ENCODE results near the gene C3.
"Not testable (repeated sequence)": the region's sequence is repeated elsewhere in the genome, so short reads cannot be mapped to it uniquely, and the experiment has no call there.

Gene C3

DNA sequence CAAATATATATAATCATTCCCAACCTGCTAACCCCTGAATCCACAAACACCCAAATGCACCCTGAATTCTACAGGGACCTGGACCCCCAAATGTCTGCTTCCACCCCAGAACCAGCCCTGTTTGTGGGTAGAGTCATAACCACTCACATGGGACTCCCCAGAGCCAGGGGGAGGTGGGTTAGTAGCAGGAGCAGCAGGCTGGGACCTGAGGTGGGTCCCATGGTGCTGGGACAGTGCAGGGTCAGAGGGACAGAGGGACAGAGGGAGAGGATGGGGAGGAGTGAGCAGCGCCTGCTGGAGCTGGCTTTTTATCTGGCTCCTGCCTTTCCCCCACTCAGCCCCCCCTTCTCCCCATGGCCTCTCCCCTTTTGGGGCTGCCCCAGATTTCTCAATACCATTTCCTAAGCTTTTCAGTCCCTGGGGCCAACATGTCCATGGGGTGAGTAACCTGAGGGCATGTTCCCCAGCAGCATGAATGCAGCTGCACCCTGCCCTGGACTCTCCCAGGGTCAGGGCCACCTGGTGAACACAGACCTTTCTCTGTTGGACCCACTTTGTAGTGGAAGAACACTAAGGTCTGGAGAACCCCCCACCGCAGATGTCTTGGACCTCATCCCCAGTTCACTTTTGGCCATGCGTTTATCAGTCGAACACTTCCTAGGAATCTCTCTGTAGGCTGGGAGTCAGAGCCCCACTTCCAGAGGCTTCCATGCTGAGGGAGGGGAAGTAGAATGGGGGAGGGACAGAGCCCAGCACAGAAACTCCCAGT, at the start of gene C3:
TSS of gene C3 (minus strand) at position 282 of the 769 bp plus-strand sequence. CDS start at position 221, 61 bp downstream.
- peaks cover 58% of the 10 kb centered on the region for H3K27me3 Mint-ChIP-seq
- no peaks in the 10 kb centered on the region for H3K36me3 Mint-ChIP-seq
- CTCF ChIA-PET = no interaction called here
- H3K27ac Mint-ChIP-seq = no peak within 1 kb of the TSS
- DNase-seq = no peak
- H3K4me3 Mint-ChIP-seq = no peak within 1 kb of the TSS
- peaks cover 6% of the 10 kb centered on the region for H3K9me3 Mint-ChIP-seq
- peaks cover 35% of the 10 kb centered on the region for H3K4me1 Mint-ChIP-seq

DNA sequence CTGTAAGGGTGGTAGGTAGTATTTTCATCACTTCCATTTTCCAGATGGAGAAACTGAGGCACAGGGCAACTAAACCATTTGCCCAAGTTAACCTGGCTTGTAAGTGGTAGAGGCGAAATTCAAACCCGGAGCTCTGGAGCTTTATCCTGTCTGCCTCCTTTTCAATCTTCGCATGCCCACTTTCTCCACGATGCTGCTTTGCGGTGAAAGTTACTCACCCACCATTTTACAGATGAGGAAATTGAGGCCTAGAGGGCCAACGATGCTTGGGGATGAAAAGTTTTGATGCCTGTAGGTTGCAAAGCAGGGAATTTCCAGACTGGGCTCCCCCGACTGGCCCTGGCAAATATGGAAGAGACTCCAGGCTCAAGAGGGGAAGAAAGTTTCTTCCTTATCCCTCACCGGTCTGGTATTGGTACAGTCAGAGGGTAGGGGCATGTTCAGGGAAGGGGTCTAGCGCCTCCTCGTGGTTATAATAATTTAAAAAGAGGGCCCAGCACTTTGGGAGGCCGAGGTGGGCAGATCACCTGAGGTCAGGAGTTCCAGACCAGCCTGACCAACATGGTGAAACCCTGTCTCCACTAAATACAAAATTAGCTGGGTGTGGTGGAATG, 48.7 kb upstream of the C3 start:
- DNase-seq = no peak
- H3K4me3 Mint-ChIP-seq = peak overlapping the region; percentile 21
- H3K27me3 Mint-ChIP-seq = no peaks in the 10 kb centered on the region
- CTCF ChIA-PET = interaction anchor here (1.1 to 2.2 kb wide), 5 partner anchors 12 to 99 kb away, joined by 3 to 13 read pairs (median 5); partner anchors contain the start of gene TNFSF14
- H3K27ac Mint-ChIP-seq = peak overlapping the region; percentile 68
- H3K9me3 Mint-ChIP-seq = no peaks in the 10 kb centered on the region
- H3K36me3 Mint-ChIP-seq = peaks cover 18% of the 10 kb centered on the region
- H3K4me1 Mint-ChIP-seq = peaks cover 65% of the 10 kb centered on the region

DNA sequence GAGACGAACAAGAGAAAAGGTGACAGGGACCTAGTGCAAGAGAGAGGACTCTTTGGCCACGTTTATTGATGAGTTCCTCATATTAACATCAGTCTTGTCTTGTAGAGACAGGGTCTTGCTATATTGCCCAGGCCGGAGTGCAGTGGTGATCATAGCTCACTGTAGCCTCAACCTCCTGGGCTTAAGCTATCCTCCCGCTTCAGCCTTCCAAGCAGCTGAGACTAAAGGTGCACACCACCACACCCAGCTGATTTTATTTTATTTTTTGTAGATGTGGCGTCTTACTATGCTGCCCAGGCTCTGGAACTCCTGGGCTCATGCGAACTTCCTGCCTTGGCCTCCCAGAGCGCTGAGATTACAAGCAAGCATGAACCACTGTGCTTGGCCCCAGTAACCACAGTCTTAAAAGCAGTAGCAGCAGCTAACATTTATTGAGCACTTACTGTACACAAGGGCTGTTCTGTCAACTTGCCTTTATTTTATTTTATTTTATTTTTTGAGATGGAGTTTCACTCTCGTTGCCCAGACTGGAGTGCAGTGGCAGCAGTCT, 47.9 kb upstream of the C3 start:
- no peaks in the 10 kb centered on the region for H3K27me3 Mint-ChIP-seq
- H3K9me3 Mint-ChIP-seq = no peaks in the 10 kb centered on the region
- peak overlapping the region; percentile 86 for H3K4me3 Mint-ChIP-seq
- H3K4me1 Mint-ChIP-seq = peaks cover 60% of the 10 kb centered on the region
- DNase-seq = peak; percentile 37
- CTCF ChIA-PET = interaction anchor here (1.2 to 2.2 kb wide), 4 partner anchors 13 to 99 kb away, joined by 3 to 13 read pairs (median 5); partner anchors contain the start of gene TNFSF14
- H3K36me3 Mint-ChIP-seq = peaks cover 12% of the 10 kb centered on the region
- peak overlapping the region; percentile 90 for H3K27ac Mint-ChIP-seq

DNA sequence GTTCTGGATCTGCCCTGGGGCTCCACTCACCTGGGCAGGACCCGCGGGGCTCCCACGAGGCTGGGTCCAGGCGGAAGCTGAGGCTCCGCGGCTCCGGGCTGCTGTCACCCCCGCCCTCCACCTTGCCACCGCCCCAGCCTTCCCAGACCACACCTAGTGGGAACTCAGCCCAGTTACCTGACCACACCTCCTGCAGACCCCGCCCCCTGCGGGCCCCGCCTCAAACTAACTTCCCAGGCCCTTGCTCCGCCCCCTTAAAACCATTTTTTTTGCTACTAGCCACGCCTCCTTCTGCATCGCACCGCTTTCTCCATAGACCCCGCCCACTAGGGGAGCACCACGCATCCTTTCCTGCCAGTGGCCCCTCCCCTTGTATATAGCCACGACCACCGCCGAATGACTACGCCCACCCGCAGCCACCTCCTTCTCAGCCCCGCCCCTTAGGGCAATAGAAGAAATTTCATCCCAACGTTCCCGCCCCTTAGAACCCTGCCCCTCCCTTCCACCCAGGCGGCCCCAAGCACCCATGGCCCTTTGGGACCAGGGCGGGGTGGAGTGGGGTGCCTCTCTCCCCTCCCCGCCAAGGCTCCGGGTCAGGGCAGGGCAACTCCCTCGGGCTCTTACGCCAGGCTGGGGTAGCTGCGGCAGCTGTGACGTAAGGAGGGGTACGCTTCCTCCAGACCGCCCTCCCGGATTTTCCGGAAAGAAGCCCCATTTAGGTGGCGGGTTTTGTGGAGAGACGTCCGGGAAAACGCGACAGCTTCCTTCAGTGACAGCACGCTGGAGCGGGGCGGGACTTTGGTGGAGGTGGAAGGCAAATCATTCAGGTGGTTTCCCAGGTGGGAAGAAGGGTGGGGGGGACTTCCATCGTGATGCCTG, 47.1 kb upstream of the C3 start, which contains the start of gene SH2D3A:
TSS of gene SH2D3A (minus strand) at position 79 of the 879 bp plus-strand sequence. CDS start 3,687 bp downstream, outside the sequence.
- DNase-seq = peak; percentile 97
- peak within 1 kb of the TSS; percentile 90 for H3K27ac Mint-ChIP-seq
- CTCF ChIA-PET = interaction anchor here (1.5 to 2.2 kb wide), 2 partner anchors 96 to 98 kb away, joined by 5 to 13 read pairs; partner anchors contain the start of gene TNFSF14
- peaks cover 13% of the 10 kb centered on the region for H3K36me3 Mint-ChIP-seq
- H3K4me3 Mint-ChIP-seq = peak within 1 kb of the TSS; percentile 86
- no peaks in the 10 kb centered on the region for H3K27me3 Mint-ChIP-seq
- peaks cover 60% of the 10 kb centered on the region for H3K4me1 Mint-ChIP-seq
- H3K9me3 Mint-ChIP-seq = no peaks in the 10 kb centered on the region

DNA sequence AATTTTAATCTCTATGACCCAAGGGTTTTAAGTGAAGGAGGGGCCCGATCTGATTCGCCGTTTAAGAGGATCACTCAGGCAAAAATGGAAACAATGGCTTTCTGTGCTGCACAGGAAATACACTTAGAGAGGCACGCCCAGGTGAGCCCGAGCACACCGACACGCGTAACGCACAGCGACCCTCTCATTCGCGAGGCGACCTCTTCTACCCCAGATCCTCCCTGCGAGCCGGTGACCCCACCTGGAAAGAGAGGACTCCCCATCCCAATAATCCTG, 46.6 kb upstream of the C3 start:
- Mint-ChIP-seq H3K9me3 (no peaks in the 10 kb centered on the region), H3K27ac (peak overlapping the region; percentile 90), H3K4me3 (peak overlapping the region; percentile 86), H3K4me1 (peaks cover 56% of the 10 kb centered on the region), H3K27me3 (no peaks in the 10 kb centered on the region), H3K36me3 (peaks cover 15% of the 10 kb centered on the region)
- CTCF ChIA-PET = interaction anchor here (1.0 kb wide), 1 partner anchor 97 kb away, joined by 6 read pairs; no protein-coding TSS in a partner anchor
- no peak for DNase-seq

DNA sequence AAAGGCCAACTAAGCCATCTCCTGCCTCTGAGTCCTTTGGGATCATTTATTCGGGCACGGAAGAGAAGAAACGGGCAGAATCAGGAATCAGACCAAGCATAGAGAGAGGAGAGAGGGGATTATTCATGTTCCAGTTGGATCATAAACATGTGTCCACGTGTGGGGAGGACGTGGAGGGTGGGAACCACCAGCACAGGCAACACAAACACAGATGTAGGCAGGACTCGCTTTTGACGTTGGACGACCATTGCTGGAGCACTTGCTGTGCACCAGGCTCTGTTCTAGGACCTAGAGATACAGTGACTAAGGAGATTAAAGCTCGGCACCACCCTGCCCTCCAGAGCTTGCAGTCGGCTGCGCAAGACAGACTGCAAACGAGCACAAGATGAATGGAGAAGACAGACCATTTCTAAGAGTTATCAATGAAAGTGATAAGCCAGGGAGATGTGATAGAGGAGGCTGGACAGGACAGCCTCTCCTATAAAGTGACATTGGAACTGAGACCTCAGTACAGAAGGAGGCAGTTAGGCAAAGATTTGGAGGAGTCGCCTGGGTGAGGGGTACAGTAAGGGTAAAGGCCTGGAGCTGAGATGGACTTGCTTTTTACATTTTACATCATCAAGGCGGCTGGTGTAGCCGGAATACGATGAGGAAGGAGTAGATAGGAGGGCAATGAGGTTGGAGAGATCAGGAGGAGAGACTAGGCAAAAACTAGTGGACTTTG, 46.1 kb upstream of the C3 start:
- Mint-ChIP-seq H3K4me1 (peaks cover 51% of the 10 kb centered on the region), H3K4me3 (peak overlapping the region; percentile 86), H3K27ac (peak overlapping the region; percentile 90), H3K9me3 (no peaks in the 10 kb centered on the region), H3K36me3 (peaks cover 15% of the 10 kb centered on the region), H3K27me3 (no peaks in the 10 kb centered on the region)
- CTCF ChIA-PET = interaction anchor here (1.0 kb wide), 1 partner anchor 97 kb away, joined by 6 read pairs; no protein-coding TSS in a partner anchor
- DNase-seq = peak; percentile 32

DNA sequence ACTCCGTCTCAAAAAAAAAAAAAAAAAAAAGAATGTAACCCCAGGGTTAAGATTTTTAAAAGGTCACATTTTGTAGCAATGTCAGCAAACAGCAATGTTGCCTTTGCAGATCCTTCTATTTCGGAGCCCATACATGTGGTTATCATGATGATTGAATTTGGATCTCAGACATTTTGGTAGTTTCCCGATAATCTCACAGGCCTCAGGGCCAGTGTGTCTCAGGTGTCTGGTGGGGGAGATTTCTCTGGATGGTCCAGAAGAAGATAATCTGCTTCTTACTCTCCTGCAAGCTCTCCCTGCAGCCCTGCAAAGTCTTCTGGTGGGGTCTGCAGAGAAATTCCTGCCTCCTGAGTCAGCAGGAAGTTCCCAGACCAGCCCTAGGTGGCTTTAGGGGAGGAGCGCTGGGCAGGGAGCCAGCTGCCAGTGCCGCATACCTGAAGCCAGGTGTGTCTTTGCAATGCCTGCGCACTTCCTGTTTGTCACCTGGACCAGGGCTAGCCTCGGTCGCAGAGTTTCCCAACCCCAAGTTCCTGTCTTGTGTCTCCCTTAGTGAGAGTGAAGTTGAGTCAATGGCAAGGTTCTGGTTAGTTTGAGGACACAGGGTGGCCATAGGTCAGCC, 45.4 kb upstream of the C3 start:
- H3K36me3 Mint-ChIP-seq = peaks cover 22% of the 10 kb centered on the region
- H3K27me3 Mint-ChIP-seq = no peaks in the 10 kb centered on the region
- peak overlapping the region; percentile 86 for H3K4me3 Mint-ChIP-seq
- DNase-seq = peak; percentile 42
- H3K27ac Mint-ChIP-seq = peak overlapping the region; percentile 90
- peaks cover 49% of the 10 kb centered on the region for H3K4me1 Mint-ChIP-seq
- no peaks in the 10 kb centered on the region for H3K9me3 Mint-ChIP-seq
- CTCF ChIA-PET = interaction anchor here (1.0 kb wide), 1 partner anchor 98 kb away, joined by 6 read pairs; no protein-coding TSS in a partner anchor

DNA sequence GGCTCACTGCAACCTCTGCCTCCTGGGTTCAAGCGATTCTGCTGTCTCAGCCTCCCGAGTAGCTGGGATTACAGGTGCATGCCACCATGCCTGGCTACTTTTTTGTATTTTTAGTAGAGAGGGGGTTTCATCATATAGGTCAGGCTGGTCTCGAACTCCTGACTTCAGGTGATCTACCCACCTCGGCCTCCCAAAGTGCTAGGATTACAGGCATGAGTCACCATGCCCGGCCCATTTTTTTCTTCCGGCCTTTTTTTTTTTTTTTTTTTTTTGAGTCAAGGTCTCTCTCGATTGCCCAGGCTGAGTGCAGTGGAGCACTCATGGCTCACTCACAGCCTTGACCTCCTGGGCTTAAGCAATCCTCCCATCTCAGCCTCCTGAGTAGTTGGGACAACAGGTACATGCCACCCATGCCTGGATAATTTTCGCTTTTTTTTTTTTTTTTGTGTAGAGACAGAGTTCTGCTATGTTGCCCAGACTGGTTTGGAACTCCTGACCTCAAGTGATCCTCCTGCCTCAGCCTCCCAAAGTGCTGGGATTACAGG, 41.9 kb upstream of the C3 start:
- peaks cover 46% of the 10 kb centered on the region for H3K36me3 Mint-ChIP-seq

DNA sequence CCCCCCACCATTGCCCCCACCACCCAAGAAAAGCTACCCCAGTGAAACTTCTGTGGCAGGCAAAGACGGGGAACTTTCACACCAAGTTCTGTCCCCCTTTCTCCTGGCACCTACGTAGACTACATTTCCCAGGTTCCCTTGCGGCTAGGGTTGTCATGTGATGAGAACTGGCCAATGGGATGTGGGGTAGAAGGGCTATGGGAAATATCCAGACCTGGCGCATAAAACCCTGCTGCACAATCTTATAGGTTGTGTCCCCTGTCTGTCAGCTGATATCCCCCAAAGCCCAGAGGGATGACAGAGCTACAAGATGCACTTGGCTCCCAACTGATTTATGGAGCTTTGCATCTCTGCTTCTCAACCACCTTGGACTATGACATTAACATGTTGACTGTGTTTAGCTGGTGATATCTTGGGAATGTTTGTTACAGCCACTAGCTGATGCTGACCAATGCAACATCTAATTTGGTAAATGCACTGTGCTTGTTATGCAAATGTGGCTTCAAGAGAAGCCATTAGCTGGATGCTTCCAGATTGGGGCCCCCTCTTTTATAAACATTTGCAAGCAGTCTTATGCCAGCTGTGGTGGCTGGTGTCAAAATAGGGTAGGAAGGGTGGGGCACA, 40.7 kb upstream of the C3 start:
- peaks cover 46% of the 10 kb centered on the region for H3K36me3 Mint-ChIP-seq
- H3K9me3 Mint-ChIP-seq = no peaks in the 10 kb centered on the region
- peak; percentile 40 for DNase-seq
- CTCF ChIA-PET = interaction anchor here (0.6 to 0.9 kb wide), 2 partner anchors 17 to 102 kb away, joined by 3 read pairs; no protein-coding TSS in a partner anchor
- no peak overlapping the region for H3K4me3 Mint-ChIP-seq
- H3K4me1 Mint-ChIP-seq = peaks cover 25% of the 10 kb centered on the region
- no peaks in the 10 kb centered on the region for H3K27me3 Mint-ChIP-seq
- H3K27ac Mint-ChIP-seq = no peak overlapping the region

More for the DNA sequence above, 41.9 kb upstream of the C3 start:
- not testable (repeated sequence) for DNase-seq, H3K9me3 Mint-ChIP-seq, H3K27me3 Mint-ChIP-seq, H3K4me3 Mint-ChIP-seq, H3K27ac Mint-ChIP-seq
- CTCF ChIA-PET = interaction anchor here (0.9 kb wide), 1 partner anchor 18 kb away, joined by 3 read pairs; no protein-coding TSS in a partner anchor
- peaks cover 33% of the 10 kb centered on the region for H3K4me1 Mint-ChIP-seq

DNA sequence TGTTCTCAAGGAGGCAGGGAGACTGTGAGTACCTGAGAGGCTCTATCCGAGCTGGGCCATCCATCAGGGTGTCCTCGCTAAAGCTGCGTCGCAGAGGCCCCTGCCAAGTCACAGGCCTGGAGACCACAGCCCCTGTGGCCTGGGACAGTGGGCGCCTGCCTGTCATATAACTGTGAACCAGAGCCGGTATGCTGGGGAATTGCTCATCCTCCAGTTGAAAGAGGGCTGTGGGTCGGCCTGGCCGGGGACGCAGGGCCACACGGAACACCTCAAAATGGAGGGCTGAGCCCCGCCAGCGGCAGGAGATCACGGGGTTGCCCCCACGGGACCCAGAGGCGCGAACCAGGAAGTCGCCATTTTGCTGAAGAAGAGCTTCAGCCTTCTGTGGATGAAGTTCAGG, 40.2 kb upstream of the C3 start:
- Mint-ChIP-seq H3K9me3 (no peaks in the 10 kb centered on the region), H3K36me3 (peaks cover 44% of the 10 kb centered on the region), H3K4me1 (peaks cover 19% of the 10 kb centered on the region), H3K27me3 (no peaks in the 10 kb centered on the region), H3K27ac (no peak overlapping the region), H3K4me3 (no peak overlapping the region)
- DNase-seq = no peak
- CTCF ChIA-PET = interaction anchor here (0.7 kb wide), 1 partner anchor 104 kb away, joined by 3 read pairs; no protein-coding TSS in a partner anchor

DNA sequence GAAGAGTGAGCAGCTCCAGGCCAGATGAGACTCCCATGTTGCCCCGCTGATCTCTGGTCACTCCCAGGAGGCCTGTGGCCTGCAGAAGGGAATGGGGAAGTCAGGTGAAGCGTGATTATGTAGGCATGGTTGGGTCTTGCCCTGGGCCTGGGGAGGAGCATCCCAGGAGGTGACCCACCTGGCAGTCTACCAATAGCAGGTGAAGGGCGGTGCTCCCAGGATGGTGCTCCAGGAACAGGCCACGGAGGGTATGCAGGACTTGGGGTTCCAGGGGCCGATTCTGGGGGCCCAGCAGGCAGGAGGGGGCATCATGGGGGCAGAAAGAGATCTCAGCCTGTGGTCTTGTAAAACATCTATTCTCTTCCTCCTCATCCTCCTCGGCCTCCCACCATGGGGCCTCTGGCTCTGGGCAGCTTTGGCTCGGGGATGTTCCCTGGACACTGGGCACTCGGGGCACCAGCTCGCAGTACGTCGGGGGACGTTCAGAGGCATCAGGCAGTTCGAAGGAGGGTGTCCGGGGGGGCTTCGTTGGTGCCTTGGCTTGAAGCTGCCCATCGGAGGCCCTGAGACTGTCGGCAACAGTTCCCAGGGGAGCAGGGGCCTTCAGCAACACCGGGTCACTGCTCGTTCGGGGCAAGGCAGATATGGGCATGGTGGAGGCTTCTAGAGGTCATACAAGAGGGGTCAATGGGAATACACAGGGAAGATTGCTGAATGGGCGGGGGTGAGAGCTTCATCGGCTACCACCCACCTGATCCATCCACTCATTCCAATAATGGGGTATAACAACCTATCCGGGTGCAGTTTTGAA, 34.4 kb upstream of the C3 start:
- Mint-ChIP-seq H3K27ac (no peak overlapping the region), H3K4me3 (no peak overlapping the region)
- CTCF ChIA-PET = interaction anchor here (1.0 to 3.7 kb wide), 3 partner anchors 11 to 238 kb away, joined by 3 to 10 read pairs (median 5); no protein-coding TSS in a partner anchor

More for the DNA sequence above, 34.4 kb upstream of the C3 start:
- Mint-ChIP-seq H3K36me3 (peaks cover 44% of the 10 kb centered on the region), H3K4me1 (peaks cover 29% of the 10 kb centered on the region), H3K9me3 (no peaks in the 10 kb centered on the region), H3K27me3 (no peaks in the 10 kb centered on the region)
- no peak for DNase-seq
